Lower leg skin (tissue), 4 donors: ENCODE data around the gene PCNX1. TPM values are rescaled to one million over a fixed set of nuclear protein-coding genes. Genes with fewer than 3 reads are reported as not detected.
"Not testable (repeated sequence)": the region's sequence is repeated elsewhere in the genome, so short reads cannot be mapped to it uniquely, and the experiment has no call there.

ENCODE experiments used
- DNase-seq, 2 donors: peaks; one replicate each; pipeline ENCODE4 v3.0.0-alpha.2; 2019; ENCODE audit warnings: low spot score in 2 of 2
- H3K4me3 ChIP-seq: fragments of 200-600 bp; sonication (generic); 2 replicates; pipeline ENCODE4 v1.5.1; 2017; ENCODE audit warnings: mild to moderate bottlenecking, low read depth; ENCODE audit not compliant: poor library complexity, severe bottlenecking
- CTCF ChIP-seq, 3 donors: fragments of 450-650 bp; IDR thresholded peaks; one replicate each; pipeline ENCODE4 v1.5.1; 2016; ENCODE audit warnings: antibody characterized with exemption in 3 of 3, mild to moderate bottlenecking in 3 of 3, moderate library complexity in 2 of 3
- POLR2A ChIP-seq, 2 donors: fragments of 450-650 bp; IDR thresholded peaks; one replicate each; pipeline ENCODE4 v1.6.1; 2016 to 2017; ENCODE audit warnings: antibody characterized with exemption in 2 of 2, mild to moderate bottlenecking in 1 of 2, moderate library complexity in 1 of 2
- WGBS, 2 donors: methylation state at CpG; one replicate each; pipeline ENCODE4 v1.1.5; 2018; 5-methylcytosine and 5-hydroxymethylcytosine counted together
- intact Hi-C: fragments of 100-400 bp; cut with DNase I; formaldehyde crosslinking; loops from one replicate; pipeline ENCODE4 v1.15.0; 2023; ENCODE audit warnings: low total_unique reads
- total RNA-seq, 4 donors: library from RNA; depleted of rRNA; stranded (reverse); fragments of >200 nt; gene quantifications; one replicate each; pipeline ENCODE4 v1.1.0, GENCODE V29; 2016

The PCNX1 gene
- total RNA-seq = 10 to 100 TPM; 14.7 to 29.4 (median 25.6) TPM

GRCh38 chr14:70907176-70907995 is at the start of gene PCNX1:
TSS of gene PCNX1 (plus strand) at chr14:70907459. CDS start at chr14:70907851, 392 bp downstream.
- 0 to 1% methylated on average over 35 to 75 of the region's 101 CpGs for whole genome bisulfite sequencing, 2 donors
- intact Hi-C loops = loop anchor here (5.0 kb wide), 1 partner anchor 65 kb away; no protein-coding TSS in a partner anchor
- no peak for TF ChIP-seq POLR2A (IDR thresholded peaks at IDR 0.05)
- peak in 1 of 3 donors; percentile 44 for TF ChIP-seq CTCF (IDR thresholded peaks at IDR 0.05)
- peak; percentile 81 to 97 for DNase-seq
- H3K4me3 ChIP-seq = peak within 1 kb of the TSS; percentile 90

- TF ChIP-seq POLR2A (IDR thresholded peaks at IDR 0.05) (no peak), CTCF (IDR thresholded peaks at IDR 0.05) (no peak)
- H3K4me3 ChIP-seq = no peak overlapping the region
- intact Hi-C loops = no loop called here
- WGBS, 2 donors = 94 to 95% methylated on average over 2 of the region's 2 CpGs
- no peak for DNase-seq
These were observed 49.8 kb upstream of the PCNX1 start for GRCh38 chr14:70857496-70857890.

- intact Hi-C loops = no loop called here
- H3K4me3 ChIP-seq = no peak overlapping the region
- DNase-seq = no peak
- TF ChIP-seq CTCF (IDR thresholded peaks at IDR 0.05) (no peak), POLR2A (IDR thresholded peaks at IDR 0.05) (no peak)
- whole genome bisulfite sequencing, 2 donors = 85 to 91% methylated on average over 5 of the region's 5 CpGs
These were observed 48.6 kb upstream of the PCNX1 start for GRCh38 chr14:70858641-70859040.

GRCh38 chr14:70866992-70867391 is 40.3 kb upstream of the PCNX1 start:
- intact Hi-C loops, DNase-seq, H3K4me3 ChIP-seq: not testable (repeated sequence)
- WGBS, 2 donors = 69 to 71% methylated on average over 1 of the region's 1 CpG

DNA sequence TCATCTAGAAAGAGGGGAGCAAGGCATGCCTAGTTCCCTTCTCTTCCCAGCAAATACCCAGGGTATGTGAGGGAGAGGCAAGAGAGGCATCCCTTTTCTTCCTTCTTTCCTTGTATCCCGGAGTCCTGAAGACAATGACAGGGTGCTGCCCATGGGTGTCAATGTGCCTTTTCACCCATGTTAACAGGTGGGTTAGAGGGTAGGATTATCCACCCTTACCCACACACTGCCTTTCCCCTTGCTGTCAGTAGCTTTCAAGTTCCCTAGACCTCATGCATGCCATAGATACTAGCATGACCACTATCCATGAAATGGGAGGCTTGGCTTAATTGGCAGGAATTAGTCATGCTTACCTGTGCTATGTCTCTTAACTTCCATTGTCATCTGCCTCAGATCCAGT is 36.3 kb upstream of the PCNX1 start:
- whole genome bisulfite sequencing, 2 donors = 92 to 100% methylated on average over 1 of the region's 1 CpG
- DNase-seq = no peak

More for the DNA sequence above, 36.3 kb upstream of the PCNX1 start:
- no peak for TF ChIP-seq POLR2A (IDR thresholded peaks at IDR 0.05)
- no peak for TF ChIP-seq CTCF (IDR thresholded peaks at IDR 0.05)
- intact Hi-C loops = no loop called here
- H3K4me3 ChIP-seq = no peak overlapping the region
